OCI-LY7 (cell line): ENCODE data around the gene PLEKHS1. TPM values are rescaled to one million over a fixed set of nuclear protein-coding genes. Genes with fewer than 3 reads are reported as not detected.
"Not testable (repeated sequence)": the region's sequence is repeated elsewhere in the genome, so short reads cannot be mapped to it uniquely, and the experiment has no call there.

Source experiments
- BruUV-seq: library from RNA; stranded (reverse); fragments of 400-500 nt; replicated peaks from 2 replicates; lab custom pipeline; 2021; lab: Mats Ljungman, UMichigan
- CTCF ChIA-PET: fragments of 300-600 bp; sonication (Branson Sonifier 250); formaldehyde crosslinking; loops from one replicate; lab custom pipeline; 2022; ENCODE audit warnings: antibody characterized with exemption; ENCODE audit not compliant: unreplicated experiment; lab: Charles Lee
- POLR2A ChIA-PET: fragments of 300-600 bp; sonication (Branson Sonifier 250); formaldehyde crosslinking; loops from one replicate; lab custom pipeline; 2022; ENCODE audit warnings: antibody characterized with exemption; lab: Charles Lee
- DNase-seq: peaks from one replicate; pipeline ENCODE4 v3.0.0-alpha.2; 2015; ENCODE audit warnings: low spot score
- H2AFZ ChIP-seq: fragments of 200-600 bp; sonication (generic), shearing (Covaris generic); 2 replicates; pipeline ENCODE4 v1.6.1; 2014; ENCODE audit warnings: mild to moderate bottlenecking, antibody characterized with exemption, low read length, moderate library complexity
- H3K27ac ChIP-seq: fragments of 200-600 bp; sonication (generic); 2 replicates; pipeline ENCODE4 v1.5.1; 2014; ENCODE audit warnings: mixed run types, low read depth, mild to moderate bottlenecking, moderate library complexity, low read length, inconsistent platforms; ENCODE audit not compliant: poor library complexity, severe bottlenecking
- H3K36me3 ChIP-seq: fragments of 200-600 bp; sonication (generic); 2 replicates; pipeline ENCODE4 v1.6.1; 2014; ENCODE audit warnings: mild to moderate bottlenecking, antibody characterized with exemption, low read length, moderate library complexity, mixed read lengths; ENCODE audit not compliant: insufficient read depth
- H3K4me1 ChIP-seq: fragments of 200-600 bp; sonication (generic); 2 replicates; pipeline ENCODE4 v1.5.1; 2014; ENCODE audit warnings: mild to moderate bottlenecking, low read length; ENCODE audit not compliant: insufficient read depth, poor library complexity, severe bottlenecking
- H3K4me2 ChIP-seq: fragments of 200-600 bp; sonication (generic); 2 replicates; pipeline ENCODE4 v1.6.1; 2014; ENCODE audit warnings: mild to moderate bottlenecking, low read length
- H3K4me3 ChIP-seq: fragments of 200-600 bp; sonication (generic); 2 replicates; pipeline ENCODE4 v1.5.1; 2014; ENCODE audit warnings: mild to moderate bottlenecking, low read depth, low read length; ENCODE audit not compliant: poor library complexity, severe bottlenecking
- H3K79me2 ChIP-seq: fragments of 200-600 bp; sonication (generic); 2 replicates; pipeline ENCODE4 v1.6.1; 2016; ENCODE audit warnings: low read depth, mild to moderate bottlenecking, low read length, moderate library complexity, mixed read lengths; ENCODE audit not compliant: insufficient read depth
- H3K9me2 ChIP-seq: fragments of 200-600 bp; sonication (generic); 2 replicates; pipeline ENCODE4 v1.6.1; 2016; ENCODE audit warnings: mild to moderate bottlenecking, low read length, mixed read lengths; ENCODE audit not compliant: insufficient read depth
- H3K9me3 ChIP-seq: fragments of 200-600 bp; sonication (generic); 2 replicates; pipeline ENCODE4 v1.6.1; 2014; ENCODE audit warnings: mild to moderate bottlenecking, mixed run types, low read length, mixed read lengths
- H4K20me1 ChIP-seq: fragments of 200-600 bp; sonication (generic); 2 replicates; pipeline ENCODE4 v1.6.1; 2014; ENCODE audit warnings: mild to moderate bottlenecking, antibody characterized with exemption, low read length, moderate library complexity, mixed read lengths; ENCODE audit not compliant: insufficient read depth
- EZH2phosphoT487 ChIP-seq: fragments of 200-600 bp; sonication (generic); IDR thresholded peaks from 2 replicates; pipeline ENCODE4 v1.6.1; 2018; ENCODE audit warnings: low read depth, borderline replicate concordance, mild to moderate bottlenecking, mixed run types, antibody characterized with exemption, low read length, moderate library complexity, mixed read lengths
- intact Hi-C: fragments of 100-400 bp; cut with micrococcal nuclease; formaldehyde crosslinking; loops from one replicate; pipeline ENCODE4 v1.10.0; 2022; ENCODE audit not compliant: unreplicated experiment
- total RNA-seq, 2 experiments: library from RNA; depleted of rRNA in 1 of 2; stranded (reverse); fragments of >200 nt in 1 of 2; shearing (Covaris generic) in 1 of 2; gene quantifications; 2 replicates each; pipeline ENCODE4 v1.2.3, GENCODE V29; 2014 to 2022
- TF ChIP-seq, protein P1 (sequence below): fragments of 200-600 bp; sonication (generic); conservative IDR thresholded peaks from 2 replicates; pipeline ENCODE4 v1.5.1; 2014; ENCODE audit warnings: mild to moderate bottlenecking, antibody characterized with exemption, low read length, moderate library complexity, mixed read lengths

The PLEKHS1 gene
- total RNA-seq, 2 experiments from 2014 or later = not detected

DNA sequence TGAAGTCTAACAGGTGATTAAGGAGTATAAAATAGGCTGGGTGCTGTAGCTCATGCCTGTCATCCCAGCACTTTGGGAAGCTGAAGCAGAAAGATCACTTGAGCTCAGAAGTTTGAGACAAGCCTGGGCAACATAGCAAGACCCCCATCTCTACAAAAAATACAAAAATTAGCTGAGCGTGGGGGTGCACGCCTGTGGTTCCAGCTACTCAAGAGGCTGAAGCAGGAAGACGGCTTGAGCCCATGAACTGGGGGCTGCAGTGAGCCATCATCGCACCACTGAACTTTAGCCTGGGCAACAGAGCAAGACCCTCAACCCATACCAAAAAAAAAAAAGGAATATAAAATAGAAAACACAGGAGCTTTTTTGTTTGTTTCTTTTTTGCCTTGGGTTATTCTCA, 55.0 kb downstream of the PLEKHS1 start:
- Histone ChIP-seq H3K4me3 (no peak overlapping the region), H2AFZ (no peak overlapping the region), H4K20me1 (no peaks in the 10 kb centered on the region), H3K27ac (no peak overlapping the region), H3K79me2 (no peaks in the 10 kb centered on the region), H3K9me2 (no peaks in the 10 kb centered on the region), H3K4me2 (no peak overlapping the region), H3K4me1 (no peaks in the 10 kb centered on the region), H3K9me3 (no peaks in the 10 kb centered on the region), H3K36me3 (no peaks in the 10 kb centered on the region)
- POLR2A ChIA-PET = interaction anchor here (0.6 to 1.1 kb wide), 4 partner anchors 15 to 295 kb away, joined by 3 to 5 read pairs (median 4); no protein-coding TSS in a partner anchor
- intact Hi-C loops = no loop called here
- CTCF ChIA-PET = no interaction called here
- BruUV-seq = no TSS peak
- DNase-seq = no peak
- no peak for TF ChIP-seq EZH2phosphoT487
- TF ChIP-seq, protein P1, sequence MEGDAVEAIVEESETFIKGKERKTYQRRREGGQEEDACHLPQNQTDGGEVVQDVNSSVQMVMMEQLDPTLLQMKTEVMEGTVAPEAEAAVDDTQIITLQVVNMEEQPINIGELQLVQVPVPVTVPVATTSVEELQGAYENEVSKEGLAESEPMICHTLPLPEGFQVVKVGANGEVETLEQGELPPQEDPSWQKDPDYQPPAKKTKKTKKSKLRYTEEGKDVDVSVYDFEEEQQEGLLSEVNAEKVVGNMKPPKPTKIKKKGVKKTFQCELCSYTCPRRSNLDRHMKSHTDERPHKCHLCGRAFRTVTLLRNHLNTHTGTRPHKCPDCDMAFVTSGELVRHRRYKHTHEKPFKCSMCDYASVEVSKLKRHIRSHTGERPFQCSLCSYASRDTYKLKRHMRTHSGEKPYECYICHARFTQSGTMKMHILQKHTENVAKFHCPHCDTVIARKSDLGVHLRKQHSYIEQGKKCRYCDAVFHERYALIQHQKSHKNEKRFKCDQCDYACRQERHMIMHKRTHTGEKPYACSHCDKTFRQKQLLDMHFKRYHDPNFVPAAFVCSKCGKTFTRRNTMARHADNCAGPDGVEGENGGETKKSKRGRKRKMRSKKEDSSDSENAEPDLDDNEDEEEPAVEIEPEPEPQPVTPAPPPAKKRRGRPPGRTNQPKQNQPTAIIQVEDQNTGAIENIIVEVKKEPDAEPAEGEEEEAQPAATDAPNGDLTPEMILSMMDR = no peak

DNA sequence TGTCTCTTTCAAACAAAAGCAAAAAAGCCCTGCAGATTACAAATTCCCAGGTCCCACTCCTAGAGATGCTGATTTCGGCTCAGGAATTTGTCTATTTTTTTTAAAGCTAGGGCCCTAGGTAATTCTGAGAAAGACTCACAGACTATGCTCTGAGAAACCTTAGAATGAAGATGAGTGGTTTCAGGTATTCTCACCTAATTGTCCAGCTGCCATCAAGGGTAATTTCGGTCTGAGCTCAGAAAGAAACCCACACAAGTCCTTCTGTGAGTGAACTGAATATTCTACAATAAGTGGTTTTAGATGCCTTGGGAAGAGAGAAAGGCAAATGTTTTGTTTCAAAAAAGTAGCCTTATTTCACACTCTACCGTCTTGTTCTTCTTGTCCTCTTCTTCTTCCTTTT, 56.7 kb downstream of the PLEKHS1 start:
- POLR2A ChIA-PET = interaction anchor here (0.6 to 1.4 kb wide), 3 partner anchors 23 to 295 kb away, joined by 3 to 4 read pairs (median 3); no protein-coding TSS in a partner anchor
- H2AFZ ChIP-seq = no peak overlapping the region
- H3K79me2 ChIP-seq = no peaks in the 10 kb centered on the region
- H3K4me1 ChIP-seq = no peaks in the 10 kb centered on the region
- no peak for TF ChIP-seq EZH2phosphoT487
- TF ChIP-seq, protein P1 = no peak
- BruUV-seq = no TSS peak
- no peak overlapping the region for H3K4me2 ChIP-seq
- CTCF ChIA-PET = no interaction called here
- no peaks in the 10 kb centered on the region for H3K9me3 ChIP-seq
- H3K36me3 ChIP-seq = no peaks in the 10 kb centered on the region
- H4K20me1 ChIP-seq = no peaks in the 10 kb centered on the region
- intact Hi-C loops = no loop called here
- no peaks in the 10 kb centered on the region for H3K9me2 ChIP-seq
- DNase-seq = no peak
- no peak overlapping the region for H3K4me3 ChIP-seq
- H3K27ac ChIP-seq = no peak overlapping the region

DNA sequence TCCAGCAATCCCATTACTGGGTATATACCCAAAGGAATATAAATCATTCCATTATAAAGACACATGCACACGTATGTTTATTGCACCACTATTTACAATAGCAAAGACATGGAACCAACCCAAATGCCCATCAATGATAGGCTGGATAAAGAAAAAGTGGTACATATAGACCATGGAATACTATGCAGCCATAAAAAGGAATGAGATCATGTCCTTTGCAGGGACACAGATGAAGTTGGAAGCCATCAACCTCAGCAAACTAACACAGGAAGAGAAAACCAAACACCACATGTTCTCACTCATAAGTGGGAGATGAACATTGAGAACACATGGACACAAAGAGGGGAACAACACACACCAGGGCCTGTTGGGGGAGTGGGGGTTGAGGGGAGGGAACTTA, 63.2 kb downstream of the PLEKHS1 start:
- H3K4me1 ChIP-seq, H4K20me1 ChIP-seq, H2AFZ ChIP-seq, H3K36me3 ChIP-seq, H3K9me3 ChIP-seq, DNase-seq, H3K27ac ChIP-seq, H3K4me3 ChIP-seq, H3K4me2 ChIP-seq, intact Hi-C loops, CTCF ChIA-PET, H3K9me2 ChIP-seq, H3K79me2 ChIP-seq, BruUV-seq: not testable (repeated sequence)
- POLR2A ChIA-PET = interaction anchor here (0.6 to 0.9 kb wide), 2 partner anchors 22 to 362 kb away, joined by 3 to 4 read pairs; no protein-coding TSS in a partner anchor
